GM21390 (cell line): ENCODE data around the gene MEA1.

Experiments
- ATAC-seq: cut with Tn5 transposase; IDR thresholded peaks from one replicate; pipeline ENCODE4 v1.9.1; 2021; ENCODE audit not compliant: unreplicated experiment

Gene MEA1

DNA sequence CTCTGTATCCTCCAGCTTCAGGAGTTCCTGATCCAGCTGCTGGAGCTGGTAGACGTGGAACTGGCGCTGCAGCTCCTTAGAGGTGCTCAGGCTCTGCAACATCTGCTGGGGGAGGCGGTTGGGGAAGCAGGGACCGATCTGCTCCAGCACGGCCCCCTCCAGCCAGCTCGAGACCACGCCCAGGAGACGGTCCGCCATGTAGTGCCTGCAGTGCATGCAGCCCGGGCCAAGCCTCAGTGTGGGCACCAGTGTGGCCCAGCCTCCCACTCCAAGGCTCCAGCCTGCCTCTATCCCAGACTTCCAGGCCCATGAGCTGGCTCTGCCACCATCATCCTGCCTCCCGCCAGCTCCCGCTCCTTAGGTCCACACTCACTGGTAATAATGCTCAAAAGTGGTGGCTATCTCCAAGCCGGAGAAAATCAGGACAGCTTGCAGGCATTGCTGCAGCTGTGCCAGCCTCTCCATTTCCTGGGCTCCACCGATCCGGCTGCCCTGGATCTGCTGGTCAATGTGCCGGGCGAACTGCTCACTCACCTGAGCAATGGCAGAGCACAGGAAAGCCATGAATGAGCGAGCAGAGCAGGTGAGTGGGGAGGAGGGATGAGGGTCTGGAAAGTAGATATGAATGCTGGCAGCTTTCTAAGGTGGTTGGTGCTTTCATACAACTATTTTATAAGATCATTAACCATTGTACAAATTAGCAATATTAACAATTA is 27.0 kb upstream of the MEA1 start:
- no peak for ATAC-seq

DNA sequence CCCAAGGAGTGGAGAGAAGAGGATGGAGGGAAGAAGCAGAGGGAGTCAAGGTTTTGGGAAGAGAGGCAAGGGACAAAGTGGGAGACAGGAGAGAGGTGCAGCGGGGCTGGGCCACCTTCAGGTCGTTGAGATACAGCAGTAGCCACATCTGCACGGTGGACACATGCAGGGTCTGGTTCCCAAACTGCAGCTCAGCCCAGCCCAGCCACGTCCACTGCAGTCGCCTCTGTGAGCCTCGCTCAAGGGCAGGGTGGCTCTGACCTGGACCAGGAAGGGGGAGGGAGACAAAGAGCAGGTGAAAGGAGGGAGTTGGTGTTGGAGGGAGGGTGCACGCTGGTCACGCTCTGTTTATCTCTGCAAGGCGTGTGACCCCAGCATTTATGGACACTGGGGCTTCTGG is 25.0 kb upstream of the MEA1 start:
- no peak for ATAC-seq

DNA sequence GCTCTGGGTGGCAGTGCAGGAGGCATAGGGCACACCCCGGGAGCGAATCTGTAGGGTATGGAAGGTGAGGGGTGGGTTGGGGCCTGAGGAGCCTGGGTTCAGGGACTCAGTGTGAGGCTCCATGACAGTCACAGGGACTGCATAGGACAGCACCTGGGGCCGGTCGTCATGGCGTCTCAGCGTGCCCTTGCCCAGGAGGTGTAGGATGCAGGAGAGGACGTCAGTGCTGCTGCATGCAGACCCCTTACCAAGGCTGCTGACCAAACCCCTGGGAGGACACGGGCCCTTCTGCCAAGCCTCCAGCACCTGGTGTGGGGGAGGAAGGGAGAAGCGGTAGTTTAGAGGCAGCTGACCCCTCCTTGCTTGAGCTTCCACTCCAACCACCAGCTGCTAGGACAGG is 24.0 kb upstream of the MEA1 start:
- ATAC-seq = no peak

DNA sequence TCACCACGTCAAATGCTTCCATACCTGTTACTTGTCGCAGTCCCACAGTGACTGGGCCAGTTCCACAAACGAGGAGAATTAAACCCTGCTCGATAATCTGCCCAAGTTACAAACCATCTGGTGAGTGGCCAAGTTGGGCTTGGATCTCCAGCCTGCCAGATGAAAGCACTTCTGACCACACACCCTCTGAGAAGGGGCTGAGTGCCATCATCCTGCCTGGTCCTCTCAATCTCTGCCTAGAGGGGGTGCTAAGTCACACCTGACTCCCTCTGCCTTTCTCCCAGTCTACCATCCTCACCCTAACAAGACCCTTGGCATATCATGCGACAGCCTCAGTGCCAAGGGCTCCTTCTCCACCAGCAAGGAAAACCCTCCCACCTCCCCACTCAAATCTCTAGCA is 23.5 kb upstream of the MEA1 start:
- ATAC-seq = no peak

DNA sequence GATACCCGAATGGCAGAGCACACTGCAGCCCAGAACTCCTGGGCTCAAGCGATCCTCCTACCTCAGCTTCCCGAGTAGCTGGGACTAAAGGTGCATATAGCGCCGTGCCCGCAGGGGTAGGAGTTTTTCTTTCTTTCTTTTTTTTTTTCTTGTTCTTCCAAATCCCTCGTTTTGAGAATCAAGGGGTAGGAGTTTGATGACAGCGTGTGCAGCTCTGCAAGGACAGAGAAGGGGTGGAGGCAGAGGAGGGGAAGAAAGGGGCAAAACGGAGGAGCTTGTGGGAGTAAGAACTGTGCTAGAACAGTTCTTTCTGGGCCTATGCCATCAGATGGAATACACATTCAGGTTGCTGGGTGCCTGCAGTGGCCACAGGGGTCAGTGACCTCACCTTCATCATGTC is 23.0 kb upstream of the MEA1 start:
- no peak for ATAC-seq

DNA sequence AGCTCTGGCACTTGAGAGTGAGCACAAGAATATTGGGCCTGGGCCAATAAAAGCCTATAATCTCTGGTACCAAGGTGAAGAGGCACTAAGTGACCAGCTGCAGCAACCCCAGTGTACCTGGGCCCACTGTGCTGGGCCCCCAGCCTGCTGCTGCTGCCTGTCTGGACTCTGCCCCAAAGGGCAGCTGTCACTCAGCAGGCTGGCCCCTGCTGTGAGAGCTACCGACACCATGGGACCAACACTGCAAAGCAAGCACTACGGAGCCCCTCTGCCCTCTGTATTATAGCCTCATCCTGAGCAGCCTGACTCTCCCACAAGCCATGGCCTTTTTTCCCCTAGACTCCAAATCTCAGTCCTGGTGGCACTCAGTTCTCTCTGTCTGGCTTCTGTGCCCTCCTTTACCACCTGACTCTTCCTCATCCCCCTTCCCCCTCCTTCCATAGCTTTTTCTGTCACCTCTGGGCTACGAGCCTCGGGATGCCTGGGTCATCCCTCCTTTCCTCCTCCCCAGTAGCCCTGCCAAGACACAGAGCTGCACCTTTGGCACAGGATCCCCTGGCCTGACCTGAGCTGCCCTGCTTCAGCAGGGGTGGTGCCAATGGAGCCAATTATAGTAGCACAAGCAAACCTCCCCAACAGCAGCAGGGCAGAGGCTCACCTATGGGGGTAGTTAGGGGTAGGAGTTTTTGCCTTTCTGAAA is 21.9 kb upstream of the MEA1 start:
- no peak for ATAC-seq

DNA sequence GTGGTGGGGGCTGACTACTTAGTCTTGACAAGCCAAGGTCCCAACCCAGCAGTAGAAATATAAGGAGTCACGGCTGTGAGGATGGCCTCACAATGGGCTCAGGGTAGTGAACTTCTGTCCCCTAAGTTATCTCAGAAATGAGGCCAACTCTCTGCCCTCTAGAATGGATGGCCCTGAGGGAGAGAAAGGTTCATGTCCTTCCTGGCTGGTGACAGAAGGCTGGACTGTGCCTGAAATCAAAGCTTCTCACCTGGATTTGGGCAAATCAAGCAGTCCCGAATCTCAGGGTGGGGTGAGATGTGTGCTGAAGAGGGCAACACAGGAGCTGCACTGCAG is 20.4 kb upstream of the MEA1 start:
- ATAC-seq = no peak

DNA sequence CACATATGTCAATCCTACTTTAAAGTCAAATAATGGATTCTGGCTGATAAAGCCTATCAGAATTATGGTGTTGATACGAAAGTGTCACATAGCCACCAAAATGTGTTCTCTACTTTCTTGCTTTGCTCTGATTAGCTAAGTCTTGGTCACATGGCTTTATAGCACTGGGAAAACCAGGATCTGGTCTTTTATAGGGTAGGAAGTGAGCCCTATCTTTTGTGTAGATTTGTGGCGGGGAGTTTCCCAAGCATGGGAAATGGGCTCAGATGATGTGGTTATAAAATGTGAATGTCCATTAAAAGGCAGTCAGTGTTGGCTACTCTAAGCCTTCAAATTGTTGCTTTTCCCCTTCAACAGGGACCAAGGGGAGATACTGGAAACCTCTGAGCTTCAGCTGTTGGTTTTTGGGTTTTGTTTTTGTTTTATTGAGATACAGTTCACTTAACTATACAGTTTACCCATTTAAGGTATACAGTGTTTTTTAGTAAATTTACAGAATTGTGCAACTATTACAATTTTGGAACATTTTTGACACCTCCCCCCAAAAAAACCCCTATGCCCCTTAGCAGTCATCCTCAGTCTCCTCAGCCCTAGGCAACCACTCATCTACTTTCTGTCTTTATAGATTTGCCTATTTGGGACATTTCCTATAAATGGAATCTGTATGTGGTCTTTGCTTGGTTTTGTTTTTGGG is 19.9 kb upstream of the MEA1 start:
- no peak for ATAC-seq

DNA sequence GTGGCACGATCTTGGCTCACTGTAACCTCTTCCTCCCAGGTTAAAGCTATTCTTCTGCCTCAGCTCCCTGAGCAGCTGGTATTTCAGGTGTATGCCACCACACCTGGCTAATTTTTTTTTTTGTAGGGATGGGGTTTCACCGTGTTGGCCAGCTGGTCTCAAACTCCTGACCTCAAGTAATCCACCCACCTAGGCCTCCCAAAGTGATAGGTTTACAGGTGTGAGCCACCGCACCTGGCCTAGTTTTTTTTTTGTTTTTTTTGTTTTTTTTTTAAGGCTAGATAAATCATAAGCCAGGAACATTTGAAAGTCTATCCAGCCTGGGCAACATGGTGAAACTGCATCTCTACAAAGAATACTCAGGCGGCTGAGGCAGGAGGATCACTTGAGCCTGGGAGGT is 18.6 kb upstream of the MEA1 start:
- no peak for ATAC-seq

DNA sequence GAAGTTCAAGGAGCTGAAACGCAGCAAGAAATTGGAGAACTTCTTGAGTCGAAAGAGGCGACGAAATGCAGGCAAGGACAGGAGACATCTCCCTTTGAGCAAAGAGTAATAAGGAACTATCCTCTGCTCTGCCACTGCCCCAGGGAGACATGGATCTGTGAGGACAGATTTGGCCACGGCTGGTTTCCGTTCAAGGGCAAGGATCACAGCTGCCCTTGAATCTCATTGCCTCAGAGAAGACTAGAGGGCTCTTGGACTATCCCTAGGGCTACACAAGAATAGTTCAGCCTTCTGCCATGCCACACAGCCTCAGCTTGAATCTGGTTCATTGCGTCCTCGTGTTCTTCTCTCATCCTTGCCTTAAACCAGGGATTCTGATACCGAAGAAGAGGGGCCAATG is 15.4 kb upstream of the MEA1 start:
- ATAC-seq = no peak

DNA sequence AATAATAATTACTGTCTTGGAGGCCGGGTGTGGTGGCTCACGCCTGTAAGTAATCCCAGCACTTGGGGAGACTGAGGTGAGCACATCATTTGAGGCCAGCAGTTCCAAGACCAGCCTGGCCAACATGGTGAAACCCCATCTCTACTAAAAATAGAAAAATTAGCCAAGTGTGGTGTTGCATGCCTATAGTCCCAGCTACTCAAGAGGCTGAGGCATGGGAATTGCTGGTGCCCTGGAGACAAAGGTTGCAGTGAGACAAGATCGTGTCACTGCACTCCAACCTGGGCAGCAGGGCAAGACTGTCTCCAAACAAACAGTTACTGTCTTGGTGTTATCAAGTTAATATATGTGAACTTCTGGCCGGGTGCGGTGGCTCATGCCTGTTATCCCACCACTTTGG is 12.6 kb upstream of the MEA1 start:
- no peak for ATAC-seq

DNA sequence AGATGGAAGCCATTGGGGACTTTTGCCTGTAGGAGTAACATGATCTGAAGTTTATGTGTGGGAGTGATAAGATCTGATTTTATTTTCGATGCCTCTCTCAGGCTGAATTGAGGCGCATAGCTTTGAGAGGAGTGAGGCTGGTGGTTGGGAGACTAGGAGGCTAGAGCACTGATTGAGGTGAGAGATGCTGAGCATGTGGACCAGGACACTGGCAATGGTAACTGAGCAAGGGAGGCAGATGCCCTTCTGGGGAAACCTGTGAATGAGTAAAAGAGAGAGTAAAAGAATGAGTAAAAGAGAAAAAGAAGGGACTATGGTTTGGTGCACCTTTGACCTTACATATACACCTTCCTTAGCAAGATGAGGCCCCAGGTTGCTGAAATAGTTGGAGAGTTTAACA is 10.7 kb upstream of the MEA1 start:
- ATAC-seq = no peak

DNA sequence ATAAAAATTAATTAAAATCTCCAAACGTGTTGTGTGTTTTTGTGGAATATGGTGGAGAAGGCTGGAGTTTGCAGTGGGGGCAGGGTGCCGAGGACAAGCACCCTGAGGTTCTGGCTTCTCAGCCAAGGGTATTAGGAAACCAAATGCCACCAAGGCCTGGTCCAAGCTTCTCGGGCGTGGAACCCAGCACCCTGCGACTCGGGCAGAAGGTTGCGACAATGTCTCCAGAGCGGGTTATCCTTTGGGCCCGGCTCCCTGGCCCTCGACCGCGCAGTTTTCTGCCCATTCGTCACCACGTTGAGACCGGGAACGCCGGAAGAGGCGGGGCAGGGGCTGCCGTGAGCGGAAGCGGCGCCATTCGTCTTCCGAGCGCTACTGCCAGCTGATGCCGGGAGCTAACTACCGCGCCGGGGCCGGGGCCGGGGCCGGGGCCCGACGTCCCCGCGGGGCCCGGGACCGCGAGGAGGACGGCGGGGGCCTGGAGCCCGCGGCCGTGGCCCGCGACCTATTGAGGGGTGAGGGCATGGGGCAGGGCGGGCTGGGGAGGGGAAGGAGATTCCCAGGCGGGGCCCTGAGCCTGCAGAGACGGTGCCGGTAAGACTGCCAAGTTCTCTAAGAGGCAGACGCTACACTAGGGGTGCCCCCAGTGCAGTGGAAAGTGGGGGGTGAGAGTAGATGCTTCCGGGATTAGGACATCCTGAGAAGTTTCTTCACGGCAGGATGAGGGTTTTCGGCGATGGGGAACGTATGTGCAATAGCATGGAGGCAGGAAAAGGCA is 7.7 kb upstream of the MEA1 start, which contains the start of gene RRP36:
Gene RRP36, plus strand, starts transcription at position 354 of the 778 bp plus-strand sequence. Its CDS starts 32 bp downstream, at position 386.
- peak; percentile 82 for ATAC-seq

DNA sequence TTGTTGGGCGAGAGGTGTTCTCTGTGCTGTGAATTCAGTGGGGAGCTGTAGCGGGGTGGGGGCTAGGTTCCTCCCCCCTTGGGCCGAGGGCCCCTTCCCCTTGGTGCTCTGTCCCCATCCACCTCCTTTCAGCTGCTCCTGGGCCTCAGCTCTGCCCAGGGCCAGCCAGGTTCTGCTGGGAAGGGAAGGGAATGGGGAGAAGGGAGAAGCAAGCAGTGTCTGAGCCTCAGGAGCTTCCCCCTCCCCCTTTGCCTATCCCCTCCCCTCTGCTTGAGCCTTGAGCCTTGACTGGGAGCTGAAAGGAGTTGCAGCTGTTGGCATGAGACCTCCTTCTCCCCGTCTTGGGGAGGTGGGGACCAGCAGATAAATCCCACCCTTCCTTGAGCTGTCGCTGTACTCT is 7.1 kb upstream of the MEA1 start:
- ATAC-seq = no peak

DNA sequence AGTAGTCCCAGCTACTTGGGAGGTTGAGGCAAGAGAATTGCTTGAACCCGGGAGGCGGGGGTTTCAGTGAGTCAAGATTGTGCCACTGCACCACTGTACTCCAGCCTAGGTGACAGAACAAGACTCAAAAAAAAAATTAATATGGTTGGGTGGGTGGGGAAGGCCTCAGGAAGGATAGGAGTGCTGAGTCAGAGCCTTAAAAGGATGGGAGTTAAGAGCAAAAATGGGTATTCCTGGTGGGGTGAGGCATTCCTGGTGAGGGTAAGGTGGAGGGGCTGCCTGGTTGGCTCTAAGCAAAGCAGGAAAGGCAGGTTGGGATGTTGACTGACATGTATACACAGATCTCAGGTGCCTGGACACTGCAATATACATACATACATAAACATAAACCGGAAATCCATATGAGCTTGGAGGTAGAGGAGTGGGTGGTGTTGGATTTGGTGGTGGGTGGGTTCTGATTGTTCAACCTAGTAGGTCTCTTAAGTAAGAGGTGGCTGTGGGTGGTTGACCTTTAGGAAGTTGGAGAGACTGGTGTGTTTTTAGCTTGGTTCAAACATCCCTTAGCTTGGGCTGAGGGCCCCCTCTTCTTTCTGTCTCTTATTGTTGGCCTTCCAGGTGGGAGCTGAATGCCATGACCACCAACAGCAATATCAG is 6.4 kb upstream of the MEA1 start:
- ATAC-seq = no peak

DNA sequence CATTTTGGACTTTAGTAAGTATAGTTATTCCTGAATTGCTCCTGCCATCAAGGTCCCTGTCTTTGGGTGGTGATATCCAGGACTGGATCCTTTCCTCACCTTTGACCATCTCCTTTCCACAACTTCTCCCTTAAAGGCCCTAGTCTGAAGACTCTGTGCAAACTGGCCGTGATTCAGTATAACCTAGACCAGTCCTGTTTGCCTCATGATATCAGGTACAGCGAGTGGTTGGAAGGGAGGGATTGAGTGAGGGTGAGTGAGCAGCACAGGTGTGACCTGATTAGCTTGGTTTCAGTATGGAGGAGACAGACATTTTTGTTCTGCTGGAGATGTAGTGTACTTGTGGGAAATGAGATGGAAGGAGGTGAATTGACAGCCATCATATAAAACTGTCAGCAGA is 5.4 kb upstream of the MEA1 start:
- ATAC-seq = no peak

DNA sequence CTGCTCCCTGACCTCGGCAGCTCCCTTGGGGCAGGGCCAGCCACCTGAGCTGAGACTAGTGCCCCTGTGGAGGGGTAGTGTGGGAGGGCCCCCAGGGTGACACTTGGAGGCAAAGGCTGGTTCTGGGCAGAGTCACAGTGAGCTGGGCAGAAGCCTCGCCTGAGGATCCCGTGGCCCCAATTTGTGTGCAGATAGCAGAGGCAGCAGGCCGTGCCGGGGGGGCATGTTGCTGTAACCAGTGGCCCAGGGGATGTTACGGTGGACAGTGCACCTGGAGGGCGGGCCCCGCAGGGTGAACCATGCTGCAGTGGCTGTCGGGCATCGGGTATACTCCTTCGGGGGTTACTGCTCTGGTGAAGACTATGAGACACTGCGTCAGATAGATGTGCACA is 3.2 kb upstream of the MEA1 start:
- ATAC-seq = no peak

DNA sequence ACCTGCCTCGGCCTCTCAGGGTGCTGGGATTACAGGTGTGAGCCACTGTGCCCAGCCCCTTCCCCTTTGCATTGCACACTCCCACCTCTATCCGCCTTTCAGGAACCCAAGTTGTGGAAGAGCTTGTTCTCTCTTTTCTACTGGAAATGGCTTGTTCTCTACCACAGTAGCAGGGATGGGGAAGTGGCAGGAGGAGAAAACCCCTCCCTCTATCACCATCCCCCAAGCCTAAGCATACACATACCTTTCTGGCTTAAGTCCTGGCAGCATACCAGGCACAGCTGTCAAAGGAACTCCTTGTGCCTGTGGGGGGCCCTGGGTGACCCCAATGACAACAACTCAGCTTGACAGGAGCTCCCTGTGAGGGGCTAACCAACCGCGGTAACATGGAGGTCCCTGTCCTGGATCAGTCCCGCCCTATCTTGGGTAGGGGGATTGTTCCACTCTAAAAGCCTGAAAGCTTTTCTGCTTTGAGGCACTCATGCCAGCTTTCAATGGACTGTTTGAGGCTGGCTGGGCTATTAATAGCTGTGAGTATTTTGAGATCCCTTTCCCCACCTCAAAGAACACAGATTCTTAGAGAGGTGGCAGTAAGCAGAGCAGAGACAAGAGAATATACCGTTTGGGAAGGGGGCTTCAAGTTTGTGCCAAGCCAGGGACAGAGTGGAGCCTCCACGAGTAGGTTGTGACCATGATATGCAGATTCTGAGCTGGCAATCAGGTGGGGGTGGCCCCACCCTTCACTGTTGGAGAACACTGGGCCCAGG is 2.6 kb upstream of the MEA1 start:
- ATAC-seq = no peak

DNA sequence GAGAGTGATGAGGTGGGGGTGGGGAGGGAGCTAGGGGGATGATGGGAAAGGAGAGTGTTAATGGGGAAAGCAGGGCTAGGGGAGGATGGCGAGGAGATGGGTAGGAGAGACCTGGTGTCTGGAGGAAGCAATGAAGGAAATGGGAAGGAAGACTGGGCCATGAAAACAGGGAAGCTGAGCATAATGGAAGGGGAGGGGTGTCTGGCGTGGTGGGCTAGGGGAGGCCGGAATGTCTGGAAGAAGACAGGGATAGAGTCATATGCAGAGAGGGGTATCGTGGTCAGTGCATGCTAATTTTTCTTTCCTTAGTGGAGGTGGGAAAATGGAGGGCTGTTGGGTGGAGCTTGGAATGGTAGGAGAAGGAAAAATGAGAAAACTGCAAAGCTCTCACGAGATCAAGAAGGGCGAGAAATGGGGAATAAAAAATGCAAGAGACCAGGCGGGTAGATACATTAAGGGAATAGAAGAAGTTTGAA is 726 bp upstream of the MEA1 start:
- no peak for ATAC-seq
